Measurements from ENCODE around the gene PRKG1.
"Not testable (repeated sequence)": the region's sequence is repeated elsewhere in the genome, so short reads cannot be mapped to it uniquely, and the experiment has no call there.

The PRKG1 gene

GRCh38 chr10:51270936-51271530 is 196.7 kb downstream of the PRKG1 start:
- no peak for DNase-seq (ENCODE audit: low spot score)

DNA sequence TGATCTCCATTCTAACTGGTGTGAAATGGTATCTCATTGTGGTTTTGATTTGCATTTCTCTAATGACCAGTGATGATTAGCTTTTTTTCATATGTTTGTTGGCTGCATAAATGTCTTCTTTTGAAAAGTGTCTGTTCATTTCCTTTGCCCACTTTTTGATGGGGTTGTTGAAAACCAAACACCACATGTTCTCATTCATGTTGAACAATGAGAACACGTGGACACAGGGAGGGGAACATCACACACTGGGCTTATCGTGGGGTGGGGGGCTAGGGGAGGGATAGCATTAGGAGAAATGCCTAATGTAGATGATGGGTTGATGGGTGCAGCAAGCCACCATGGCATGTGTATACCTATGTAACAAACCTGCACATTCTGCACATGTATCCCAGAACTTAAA is 197.8 kb downstream of the PRKG1 start:
- DNase-seq (ENCODE audit: low spot score), result not testable (repeated sequence)

DNA sequence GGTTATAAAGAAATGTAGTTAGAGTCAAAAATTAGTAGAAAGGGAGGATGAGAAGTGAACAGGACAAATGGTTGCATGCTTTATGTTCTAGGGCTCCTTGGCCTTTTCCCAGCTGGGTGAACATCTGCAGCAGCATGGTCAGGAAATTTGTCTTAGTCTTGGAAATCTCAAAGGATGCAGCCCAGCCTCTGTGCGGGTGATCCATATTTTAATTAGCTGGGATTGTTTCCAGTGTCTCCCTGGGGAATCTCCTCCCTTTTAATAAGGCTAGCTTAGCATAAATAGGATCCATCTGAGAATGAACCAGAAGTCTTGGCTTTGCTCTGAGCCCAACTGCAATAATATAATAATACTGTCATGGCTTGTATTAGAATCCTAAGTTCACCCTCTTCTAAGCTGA is 198.3 kb downstream of the PRKG1 start:
- DNase-seq (ENCODE audit: low spot score), result no peak

GRCh38 chr10:51273574-51273973 is 199.3 kb downstream of the PRKG1 start:
- DNase-seq (ENCODE audit: low spot score), result no peak

GRCh38 chr10:51276097-51276496 is 201.8 kb downstream of the PRKG1 start:
- not testable (repeated sequence) for DNase-seq (ENCODE audit: low spot score)

DNA sequence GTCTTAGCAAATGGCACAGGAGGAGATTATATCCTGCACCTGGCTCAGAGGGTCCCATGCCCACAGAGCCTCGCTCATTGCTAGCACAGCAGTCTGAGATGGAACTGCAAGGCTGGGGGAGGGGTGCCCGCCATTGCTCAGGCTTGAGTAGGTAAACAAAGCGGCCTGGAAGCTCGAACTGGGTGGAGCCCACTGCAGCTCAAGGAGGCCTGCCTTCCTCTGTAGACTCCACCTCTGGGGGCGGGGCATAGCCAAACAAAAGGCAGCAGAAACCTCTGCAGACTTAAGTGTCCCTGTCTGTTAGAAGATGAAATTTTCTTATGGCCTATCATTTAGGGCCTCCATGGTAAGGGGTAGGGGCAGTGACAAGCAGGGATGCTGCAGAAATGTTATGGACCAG is 207.1 kb downstream of the PRKG1 start:
- DNase-seq (ENCODE audit: low spot score), result not testable (repeated sequence)

- DNase-seq (ENCODE audit: low spot score), result no peak
Observed at GRCh38 chr10:51285601-51286000, 211.3 kb downstream of the PRKG1 start.

DNA sequence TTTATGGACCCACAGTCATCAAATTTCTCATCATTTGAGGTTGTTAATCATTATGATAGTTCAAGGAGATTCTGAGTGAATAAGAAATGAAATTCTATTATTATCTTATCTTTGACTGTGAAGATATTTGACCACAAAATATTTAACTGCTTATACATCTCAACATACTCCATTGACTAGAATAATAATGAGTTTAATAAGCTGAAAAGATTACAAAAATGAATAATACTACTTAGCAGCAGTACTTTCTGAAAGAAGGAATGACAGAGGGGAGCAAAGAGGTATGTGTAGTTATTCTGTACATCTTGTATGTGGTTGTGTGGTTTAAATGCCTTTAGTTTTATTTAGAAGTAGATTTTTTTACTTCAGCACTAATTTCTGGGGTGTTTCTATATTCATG is 214.2 kb downstream of the PRKG1 start:
- DNase-seq (ENCODE audit: low spot score), result no peak

DNA sequence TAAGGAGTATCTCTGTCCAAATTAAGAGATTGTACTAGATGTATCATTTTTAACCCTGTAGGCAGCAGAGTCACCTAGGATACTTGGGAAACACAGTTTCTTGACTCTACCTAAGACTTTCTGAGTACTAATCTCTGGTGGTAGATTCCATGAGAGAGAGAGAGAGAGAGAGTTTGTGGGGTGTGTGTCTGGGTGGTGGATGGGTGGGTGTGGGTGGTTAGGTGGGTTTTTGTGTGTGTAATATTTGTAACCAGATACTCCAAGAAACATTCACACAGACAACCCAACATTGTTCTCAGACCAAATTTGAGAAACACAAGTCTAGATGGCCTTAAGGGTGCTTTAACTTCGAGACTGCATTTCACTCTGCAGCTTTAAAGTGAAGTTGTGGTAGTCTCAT is 215.2 kb downstream of the PRKG1 start:
- DNase-seq (ENCODE audit: low spot score), result no peak

DNA sequence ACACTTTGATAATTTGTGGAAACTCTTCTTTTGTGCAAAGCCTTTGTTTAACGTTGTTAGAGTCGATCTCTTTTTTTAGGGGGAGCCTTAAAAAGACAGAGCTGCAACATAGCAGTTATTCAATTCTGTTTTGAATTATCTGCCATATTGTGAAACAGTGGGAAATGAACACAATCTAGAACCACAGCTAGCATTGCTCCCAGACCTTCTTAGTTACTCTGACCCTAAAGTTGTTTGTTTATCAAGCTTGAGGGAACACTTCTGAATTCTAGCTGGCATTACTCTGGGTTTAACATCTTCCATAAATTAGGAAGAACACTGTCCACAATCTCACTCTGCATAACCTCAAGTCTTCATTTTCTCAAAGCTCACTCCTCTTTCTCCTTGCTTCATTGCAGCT is 217.7 kb downstream of the PRKG1 start:
- DNase-seq (ENCODE audit: low spot score), result no peak

GRCh38 chr10:51297438-51297837 is 223.2 kb downstream of the PRKG1 start:
- no peak for DNase-seq (ENCODE audit: low spot score)

DNA sequence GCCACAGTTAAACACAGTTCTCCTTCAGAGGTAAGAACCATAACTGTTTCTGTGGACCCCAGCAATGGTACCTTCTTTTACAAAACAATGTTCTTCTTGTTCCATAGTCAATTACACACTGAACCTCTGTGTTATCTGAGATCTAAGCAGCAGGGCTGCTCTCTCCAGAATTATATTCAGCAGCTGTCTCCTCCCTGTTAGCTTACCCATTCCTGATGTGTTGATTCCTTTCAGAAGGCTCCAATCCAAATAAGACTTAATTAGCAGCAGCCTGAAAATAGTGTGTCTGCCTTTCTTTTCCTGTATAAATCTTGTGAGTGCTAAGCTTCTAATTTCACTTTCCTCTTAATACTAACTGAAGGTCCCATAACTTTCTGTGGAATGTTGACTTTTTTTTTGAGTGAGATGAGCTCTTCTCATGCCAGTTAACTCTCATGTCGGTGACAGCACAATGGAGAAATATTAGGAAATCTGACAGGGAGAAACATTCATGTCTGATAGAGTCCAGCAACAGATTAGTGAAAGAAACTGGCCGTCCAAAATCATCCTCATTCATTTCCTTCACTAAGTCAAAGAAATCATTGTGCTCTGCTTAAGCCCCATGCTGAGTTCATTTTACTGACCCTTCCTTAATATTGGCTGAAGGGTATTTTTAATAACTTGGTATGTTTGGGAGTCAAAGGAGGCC is 226.5 kb downstream of the PRKG1 start:
- DNase-seq (ENCODE audit: low spot score), result no peak

- no peak for DNase-seq (ENCODE audit: low spot score)
Observed at GRCh38 chr10:51301644-51302043, 227.4 kb downstream of the PRKG1 start.

DNA sequence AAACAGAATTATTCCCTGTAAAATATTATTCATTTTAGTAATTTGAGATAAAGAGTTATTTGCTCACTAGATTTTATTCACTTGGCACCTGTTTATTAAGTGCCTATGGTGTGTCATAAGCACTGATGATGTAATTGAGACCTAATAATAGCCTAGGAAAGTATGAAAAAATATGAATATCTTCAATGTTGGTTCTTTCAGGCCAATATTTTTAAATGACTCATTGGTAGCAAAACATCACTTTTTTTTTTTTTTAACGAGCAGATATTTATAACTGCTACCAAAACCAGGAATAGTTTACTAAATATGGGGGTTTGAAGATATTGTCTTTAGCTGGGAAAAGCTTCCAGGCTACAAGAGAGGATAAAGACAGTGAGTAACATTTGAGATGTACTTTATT is 228.0 kb downstream of the PRKG1 start:
- no peak for DNase-seq (ENCODE audit: low spot score)

GRCh38 chr10:51308116-51308515 is 233.8 kb downstream of the PRKG1 start:
- DNase-seq (ENCODE audit: low spot score), result no peak

DNA sequence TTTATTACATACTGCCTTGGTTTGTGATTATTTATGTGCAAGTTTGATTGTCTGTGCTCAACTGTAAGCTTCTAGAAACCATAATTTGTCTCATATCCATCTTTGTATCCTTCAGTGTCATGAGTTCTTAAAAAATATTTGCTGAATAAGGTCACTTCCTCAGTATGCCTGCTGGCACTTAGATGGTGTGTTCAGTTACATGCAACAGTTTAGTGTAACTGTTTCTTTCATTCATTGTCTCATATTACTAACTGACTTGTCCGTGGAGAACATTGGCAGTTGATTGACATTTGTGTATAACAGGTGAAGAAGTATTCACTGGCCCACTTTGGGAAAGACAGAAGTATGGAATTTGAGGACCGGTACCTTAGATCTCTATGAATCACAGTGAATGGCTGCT is 236.9 kb downstream of the PRKG1 start:
- no peak for DNase-seq (ENCODE audit: low spot score)

- no peak for DNase-seq (ENCODE audit: low spot score)
Observed at GRCh38 chr10:51312817-51313216, 238.5 kb downstream of the PRKG1 start.

DNA sequence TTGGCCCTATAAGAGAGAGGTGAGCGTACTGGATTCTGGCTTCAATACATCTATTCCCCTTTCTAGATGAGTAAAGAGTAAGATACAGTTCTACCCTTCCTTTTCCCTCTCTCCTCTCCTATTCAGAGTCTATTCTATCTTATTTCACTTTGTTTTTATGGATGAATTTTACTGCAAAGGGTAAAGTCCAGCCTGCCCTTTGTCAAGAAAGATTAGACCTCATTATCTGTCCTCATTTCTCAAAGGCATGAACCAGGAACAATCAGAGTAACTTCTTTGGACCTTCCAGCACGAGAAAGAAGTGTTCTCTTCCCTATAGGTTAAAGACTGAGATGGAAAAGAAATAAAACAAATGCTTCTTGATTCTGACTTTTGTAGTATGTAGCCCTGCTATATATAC is 239.0 kb downstream of the PRKG1 start:
- DNase-seq (ENCODE audit: low spot score), result no peak

DNA sequence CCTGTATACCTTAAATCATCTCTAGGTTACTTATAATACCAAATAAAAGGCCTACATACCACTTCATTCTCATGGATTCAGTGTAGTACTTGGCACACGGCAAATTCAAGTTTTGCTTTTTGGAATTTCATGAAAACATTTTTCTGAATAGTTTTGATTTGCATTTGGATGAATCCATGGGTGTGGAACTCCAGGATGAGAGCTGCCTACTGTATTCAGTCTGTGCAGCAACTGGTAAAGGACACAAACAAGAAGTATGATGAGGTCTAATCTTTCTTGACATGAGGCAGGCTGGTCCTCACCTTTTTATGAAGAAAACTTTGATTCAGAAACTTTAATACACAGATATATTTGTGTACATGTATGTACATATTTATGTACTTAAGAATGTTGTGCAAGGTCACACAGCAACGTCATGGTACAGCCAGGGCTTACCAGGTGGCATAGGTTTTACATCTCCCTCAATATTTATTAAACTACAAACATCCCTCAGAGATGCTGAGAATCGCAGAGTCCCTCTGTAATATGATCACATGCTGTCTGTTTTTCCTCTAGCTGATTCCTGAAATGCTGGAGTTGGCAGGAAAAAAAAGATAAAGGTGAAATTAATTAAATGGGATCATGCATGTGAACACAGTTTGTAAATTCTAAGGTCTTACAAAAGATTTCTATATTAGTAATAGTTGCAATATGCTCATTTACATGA is 239.6 kb downstream of the PRKG1 start:
- no peak for DNase-seq (ENCODE audit: low spot score)

DNA sequence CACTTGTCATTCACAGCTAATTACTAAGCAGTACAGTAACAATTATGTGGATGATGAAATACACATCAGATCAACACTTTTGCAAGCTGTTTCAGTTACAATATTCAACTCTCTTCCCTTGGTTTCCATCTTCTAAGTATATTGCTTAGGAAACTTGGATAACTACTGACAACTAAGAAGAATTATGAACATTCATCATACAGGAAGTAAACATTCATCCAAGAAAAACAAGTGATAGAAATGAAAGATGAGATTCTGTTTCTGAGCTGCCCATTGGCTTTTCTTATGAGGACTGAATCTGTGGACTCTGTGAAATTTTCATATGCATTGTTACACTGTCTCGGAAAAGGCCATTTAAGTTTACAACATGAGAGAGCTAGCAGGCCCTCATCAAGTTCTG is 240.2 kb downstream of the PRKG1 start:
- no peak for DNase-seq (ENCODE audit: low spot score)

DNA sequence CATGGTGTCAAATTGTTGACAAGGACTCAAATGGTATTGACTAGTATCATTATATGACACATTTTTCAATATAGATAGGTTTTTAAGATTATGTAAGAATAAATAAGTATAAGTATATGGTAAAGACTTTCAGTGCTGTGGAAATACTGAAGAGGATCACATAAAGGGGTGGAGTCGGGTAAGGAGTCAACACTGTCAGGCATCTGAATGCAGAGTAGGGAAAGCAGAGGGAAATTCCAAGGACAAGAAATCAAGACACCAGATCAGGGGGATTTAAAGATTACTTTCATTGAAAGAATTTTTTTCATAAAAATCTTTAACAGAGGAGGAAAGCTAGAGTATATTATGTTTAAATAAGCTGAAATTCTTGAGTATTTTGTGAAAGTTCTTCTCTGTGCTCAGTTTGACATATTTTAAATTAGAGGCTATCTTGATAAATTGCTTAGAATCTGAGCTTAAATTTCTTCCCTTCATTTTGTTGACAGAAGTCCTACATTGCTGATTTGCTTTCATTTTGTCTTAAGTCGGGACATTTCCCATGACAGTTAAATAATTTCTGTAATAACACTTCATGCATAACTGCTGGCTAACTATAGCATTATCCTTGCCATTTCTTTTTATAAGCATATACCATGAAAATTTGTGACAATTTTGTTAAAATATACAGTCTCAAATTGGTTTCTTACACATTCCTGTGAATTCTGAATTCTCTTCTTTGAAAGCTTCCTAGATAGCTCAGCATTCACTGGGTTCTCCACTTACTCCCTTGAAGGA is 244.3 kb downstream of the PRKG1 start:
- no peak for DNase-seq (ENCODE audit: low spot score)

DNA sequence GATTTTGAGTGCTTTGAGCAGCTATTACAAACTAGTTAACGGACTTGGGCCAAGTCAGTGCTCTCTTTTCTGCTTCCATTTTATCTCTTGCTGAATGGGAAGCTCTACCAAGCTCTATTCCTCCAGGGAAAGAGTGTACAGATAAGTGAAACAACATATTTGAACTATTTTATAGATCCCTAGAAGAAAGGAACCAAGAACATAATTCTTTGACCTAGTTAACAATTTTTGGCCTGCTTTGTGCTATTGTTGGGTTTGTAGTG is 244.8 kb downstream of the PRKG1 start:
- no peak for DNase-seq (ENCODE audit: low spot score)

GRCh38 chr10:51321300-51321699 is 247.0 kb downstream of the PRKG1 start:
- no peak for DNase-seq (ENCODE audit: low spot score)

All from putamen (tissue), 1 donor.